CD4-positive, alpha-beta T cell treated with Interleukin-2 at 100 ng/mL for 4 hours (primary cell): ENCODE data around the gene MVP.
"Not testable (repeated sequence)": the region's sequence is repeated elsewhere in the genome, so short reads cannot be mapped to it uniquely, and the experiment has no call there.

ENCODE experiments used
- DNase-seq: peaks from one replicate; pipeline ENCODE4 v3.0.0-alpha.2; 2020; ENCODE audit warnings: low spot score

MVP gene

DNA sequence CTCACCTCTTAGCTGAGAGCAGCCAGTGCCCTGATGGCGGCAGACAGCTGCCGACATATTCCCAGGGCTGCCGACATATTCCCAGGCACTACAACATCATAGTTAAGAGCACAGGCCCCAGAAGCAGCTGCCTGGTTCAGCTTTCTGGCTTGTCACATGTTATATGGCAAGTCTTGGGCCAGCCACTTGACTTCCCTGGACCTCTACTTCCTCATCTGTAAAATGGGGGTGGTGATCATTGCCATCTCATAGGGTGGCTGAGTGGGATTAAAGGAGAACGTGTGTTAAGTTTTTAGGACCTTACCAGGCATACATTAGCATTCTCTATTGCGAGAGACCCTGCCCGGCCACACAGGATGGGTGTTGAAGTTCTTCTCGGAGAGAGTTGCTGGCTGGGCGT lies 23.7 kb downstream of the MVP start:
- no peak for DNase-seq

DNA sequence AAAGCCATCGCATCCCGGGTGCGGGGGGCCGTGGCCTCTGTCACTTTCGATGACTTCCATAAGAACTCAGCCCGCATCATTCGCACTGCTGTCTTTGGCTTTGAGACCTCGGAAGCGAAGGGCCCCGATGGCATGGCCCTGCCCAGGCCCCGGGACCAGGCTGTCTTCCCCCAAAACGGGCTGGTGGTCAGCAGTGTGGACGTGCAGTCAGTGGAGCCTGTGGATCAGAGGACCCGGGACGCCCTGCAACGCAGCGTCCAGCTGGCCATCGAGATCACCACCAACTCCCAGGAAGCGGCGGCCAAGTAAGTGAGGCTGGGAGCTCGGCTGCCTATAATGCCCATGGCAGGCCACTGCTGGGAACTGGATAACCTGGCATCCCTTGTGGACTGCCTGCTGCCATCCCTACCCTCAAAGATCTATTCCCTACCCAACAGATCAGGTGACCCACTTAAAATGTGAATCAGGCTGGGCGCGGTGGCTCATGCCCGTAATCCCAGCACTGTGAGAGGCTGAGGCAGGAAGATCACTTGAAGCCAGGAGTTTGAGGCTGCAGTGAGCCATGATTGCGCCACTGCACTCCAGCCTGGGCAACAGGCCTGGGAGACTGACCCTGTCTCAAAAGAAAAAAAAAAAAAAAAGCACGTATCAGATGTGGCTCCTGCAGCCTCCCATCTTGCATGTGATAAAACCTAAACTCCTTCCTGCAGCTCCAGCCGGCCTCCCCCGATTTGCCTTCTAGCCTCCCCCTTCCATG lies 24.5 kb downstream of the MVP start:
- DNase-seq: no peak

GRCh38 chr16:29845656-29846055 lies 25.4 kb downstream of the MVP start:
- DNase-seq: no peak

DNA sequence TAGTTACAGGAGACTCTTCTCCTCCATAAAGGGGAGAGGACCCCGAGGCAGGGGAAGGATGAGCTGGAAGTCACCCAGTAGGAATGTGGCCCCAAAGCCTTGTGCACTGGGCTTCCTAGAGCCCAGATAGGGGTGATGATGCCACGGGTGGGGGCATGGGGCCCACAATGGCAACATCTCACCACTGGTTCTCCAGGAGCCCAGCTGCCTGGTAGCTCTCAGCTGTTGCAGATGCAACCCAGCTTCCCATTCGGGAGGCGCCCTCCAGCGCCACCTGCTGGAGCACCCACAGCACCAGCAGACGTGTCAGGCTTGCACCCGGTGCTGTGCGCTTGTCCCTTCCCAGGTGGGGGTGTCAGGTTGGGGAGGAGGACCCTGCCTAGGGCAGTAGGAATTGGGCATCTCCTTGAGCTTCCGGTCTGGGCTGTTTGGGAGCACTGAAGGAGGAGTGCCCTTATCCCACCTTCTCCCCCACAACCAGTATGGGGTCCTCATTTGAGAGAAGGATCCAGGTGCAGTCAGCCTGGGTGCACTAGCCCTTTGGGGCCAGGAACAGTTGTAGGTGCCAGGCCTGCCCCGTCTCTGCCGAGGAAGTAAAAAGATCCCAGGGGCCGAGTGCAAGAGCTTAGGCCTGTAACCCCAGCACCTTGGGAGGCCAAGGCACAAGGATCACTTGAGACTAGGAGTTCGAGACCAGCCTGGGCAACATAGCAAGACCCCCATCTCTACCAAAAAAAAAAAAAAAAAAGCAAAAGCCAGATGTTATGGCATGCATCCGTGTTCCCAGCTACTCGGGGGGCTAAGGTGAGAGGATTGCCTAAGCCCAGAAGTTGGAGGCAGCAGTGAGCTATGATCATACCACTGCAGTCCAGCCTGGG lies 28.4 kb downstream of the MVP start:
- peak; percentile 82 for DNase-seq

GRCh38 chr16:29849505-29849904 lies 29.2 kb downstream of the MVP start:
- DNase-seq: no peak

- DNase-seq: no peak
These were observed 30.7 kb downstream of the MVP start for GRCh38 chr16:29850998-29851397.

- DNase-seq: no peak
These were observed 32.4 kb downstream of the MVP start for GRCh38 chr16:29852654-29853053.

GRCh38 chr16:29854520-29855100 lies 34.3 kb downstream of the MVP start:
- DNase-seq: no peak

GRCh38 chr16:29857133-29857760 lies 37.0 kb downstream of the MVP start:
- DNase-seq: no peak

GRCh38 chr16:29858149-29858849 lies 38.0 kb downstream of the MVP start:
- DNase-seq: no peak

- DNase-seq: no peak
These were observed 38.7 kb downstream of the MVP start for GRCh38 chr16:29858974-29859373.

DNA sequence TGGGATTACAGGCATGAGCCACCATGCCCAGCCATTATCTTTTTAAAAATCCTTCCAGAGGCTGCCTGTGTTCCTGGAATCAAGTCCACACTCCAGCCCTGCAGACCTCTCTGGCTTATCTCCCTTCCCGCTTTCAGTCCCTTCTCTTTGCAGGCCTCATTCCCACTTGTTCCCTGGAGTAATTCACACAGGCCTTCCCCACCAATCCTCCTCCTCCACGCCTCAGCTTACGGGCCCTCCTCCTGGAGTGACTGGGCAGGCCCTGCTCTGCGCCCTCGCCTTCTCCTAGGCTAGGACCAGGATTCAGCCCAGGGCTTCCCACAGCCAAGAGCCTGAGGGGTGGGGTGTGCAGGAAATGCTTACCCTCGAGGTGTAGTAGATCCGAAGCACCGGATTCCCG lies 40.0 kb downstream of the MVP start:
- no peak for DNase-seq

DNA sequence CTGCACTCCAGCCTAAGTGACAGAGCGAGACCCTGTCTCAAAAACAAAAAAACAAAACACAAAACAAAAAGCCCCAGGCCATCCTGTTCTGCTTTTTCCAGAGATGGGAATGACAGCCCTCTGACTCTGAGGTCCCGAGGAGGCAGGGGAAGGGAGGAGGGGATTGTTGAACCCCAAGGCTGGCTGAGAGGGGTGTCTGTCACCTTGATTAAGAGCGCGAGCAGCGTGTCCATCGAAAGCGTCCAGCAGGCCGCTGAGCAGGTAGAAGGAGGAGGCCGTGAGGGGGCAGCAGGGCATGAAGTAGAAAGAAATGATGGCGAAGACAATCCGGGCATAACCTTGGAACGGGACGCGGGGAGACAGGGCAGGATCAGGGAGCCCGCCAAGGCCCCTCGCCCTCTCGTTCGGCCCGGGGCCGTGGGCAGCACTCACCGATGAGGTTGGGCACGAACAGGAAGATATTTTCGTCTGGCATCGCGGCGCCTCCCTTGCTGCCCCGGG lies 42.2 kb downstream of the MVP start:
- no peak for DNase-seq

GRCh38 chr16:29862884-29863668 lies 42.8 kb downstream of the MVP start, which contains the start of gene CDIPT:
Gene CDIPT (minus strand): TSS chr16:29863226. CDS start chr16:29862857, 369 bp downstream.
- peak; percentile 96 for DNase-seq

DNA sequence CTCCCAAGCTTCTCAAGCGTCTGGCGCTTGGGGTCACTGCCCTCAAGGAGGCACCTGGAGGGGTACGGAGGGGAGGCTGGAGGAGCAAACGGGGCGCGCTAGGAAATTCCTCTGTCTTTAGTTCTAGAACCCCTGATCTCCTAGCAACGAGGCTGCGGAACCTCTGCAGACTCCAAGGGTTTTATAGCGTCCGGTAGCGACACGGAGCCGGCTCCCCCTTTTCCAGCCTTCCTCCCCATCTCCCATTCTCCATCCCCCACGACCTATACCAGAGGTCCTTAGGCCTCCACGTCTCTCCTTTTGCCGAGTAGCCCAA lies 43.4 kb downstream of the MVP start:
- no peak for DNase-seq

DNA sequence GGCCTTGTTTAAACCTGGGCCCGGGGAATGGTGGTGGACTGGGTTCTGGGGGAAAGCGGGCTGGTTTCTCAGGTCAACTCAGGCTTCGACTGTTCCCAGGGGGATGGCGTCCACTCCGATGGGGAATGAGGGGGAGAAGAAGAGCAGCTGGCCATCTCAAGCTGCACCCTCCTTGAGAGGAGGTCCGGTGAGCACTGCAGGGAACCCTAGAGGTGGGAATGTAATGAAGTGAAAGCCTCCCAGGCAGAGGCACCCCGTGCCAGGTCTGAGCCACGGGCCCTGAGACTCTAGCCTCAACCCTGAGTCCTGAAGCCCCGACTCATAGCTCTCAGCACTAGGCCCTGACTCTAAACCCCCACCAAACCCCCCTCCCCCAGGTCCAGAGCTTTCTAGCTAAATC lies 43.9 kb downstream of the MVP start:
- DNase-seq: no peak

GRCh38 chr16:29868396-29869009 lies 48.2 kb downstream of the MVP start:
- DNase-seq: no peak

DNA sequence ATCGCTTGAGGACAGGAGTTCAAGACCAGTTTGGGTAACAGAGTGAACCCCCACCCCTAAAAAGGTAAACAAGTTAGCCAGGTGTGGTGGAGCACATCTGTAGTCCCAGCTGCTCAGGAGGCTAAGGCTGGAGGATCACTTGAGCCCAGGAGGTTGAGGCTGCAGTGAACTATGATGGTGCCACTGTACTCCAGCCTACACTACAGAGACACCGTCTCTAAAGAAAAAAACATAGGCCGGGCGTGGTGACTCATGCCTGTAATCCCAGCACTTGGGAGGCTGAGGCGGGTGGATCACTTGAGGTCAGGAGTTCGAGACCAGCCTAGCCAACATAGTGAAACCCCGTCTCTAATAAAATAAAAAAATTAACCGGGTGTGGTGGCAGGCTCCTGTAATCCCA lies 48.8 kb downstream of the MVP start:
- DNase-seq: not testable (repeated sequence)

- DNase-seq: no peak
These were observed 51.7 kb downstream of the MVP start for GRCh38 chr16:29871822-29872546.

GRCh38 chr16:29873319-29873718 lies 53.1 kb downstream of the MVP start:
- DNase-seq: no peak
